HG02840 (cell line): ENCODE results near the gene TACC2.

Experiments
- ATAC-seq: cut with Tn5 transposase; IDR thresholded peaks from one replicate; pipeline ENCODE4 v1.9.1; 2021; ENCODE audit warnings: mild to moderate bottlenecking, moderate library complexity, moderate number of reproducible peaks; ENCODE audit not compliant: unreplicated experiment, low FRiP score

TACC2 gene

DNA sequence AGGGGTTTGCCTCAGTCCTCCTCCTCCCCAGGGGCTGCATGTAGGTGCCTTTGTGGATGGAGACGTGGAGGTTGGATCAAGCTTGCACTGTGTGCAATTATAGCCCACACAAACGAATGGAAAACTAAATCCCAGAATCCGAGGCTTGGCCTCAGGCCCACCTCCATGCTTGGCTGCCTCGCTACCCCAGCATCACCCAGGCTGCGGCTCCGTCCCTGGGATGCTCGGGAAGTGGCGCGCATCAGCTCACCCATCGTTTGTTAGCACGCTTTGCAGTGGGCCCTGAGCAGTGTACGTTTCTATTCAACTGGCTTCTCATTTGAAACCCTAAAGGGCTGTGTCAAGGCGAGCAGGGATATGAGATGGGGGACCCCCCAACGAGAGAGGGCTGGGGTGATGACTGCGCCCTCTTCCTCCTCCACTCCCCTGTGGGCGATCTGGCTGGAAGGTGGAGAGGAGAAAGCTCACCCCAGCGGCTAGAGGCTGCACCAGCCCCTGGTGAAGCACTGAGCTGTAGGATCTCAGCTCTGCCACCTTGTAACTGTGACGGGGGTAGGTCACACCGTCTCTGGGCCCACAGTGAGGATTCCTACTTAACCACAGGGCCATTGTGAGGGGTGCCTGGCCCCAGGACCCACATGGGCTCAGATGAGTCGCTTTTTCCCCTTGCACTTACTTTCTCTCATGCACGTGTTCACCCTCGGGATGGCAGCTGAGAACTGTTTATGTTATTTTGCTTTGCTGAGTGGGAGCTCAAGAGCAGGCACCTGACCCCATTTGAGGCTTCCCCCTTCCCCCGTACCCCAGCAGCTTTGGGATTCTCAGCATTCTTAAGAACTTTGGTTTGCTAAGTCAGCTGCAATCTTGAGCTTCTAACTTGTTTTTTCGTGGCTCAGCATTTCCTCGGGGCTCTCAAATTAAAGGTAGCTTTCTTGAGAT is 269.4 kb downstream of the TACC2 start:
- no peak for ATAC-seq

DNA sequence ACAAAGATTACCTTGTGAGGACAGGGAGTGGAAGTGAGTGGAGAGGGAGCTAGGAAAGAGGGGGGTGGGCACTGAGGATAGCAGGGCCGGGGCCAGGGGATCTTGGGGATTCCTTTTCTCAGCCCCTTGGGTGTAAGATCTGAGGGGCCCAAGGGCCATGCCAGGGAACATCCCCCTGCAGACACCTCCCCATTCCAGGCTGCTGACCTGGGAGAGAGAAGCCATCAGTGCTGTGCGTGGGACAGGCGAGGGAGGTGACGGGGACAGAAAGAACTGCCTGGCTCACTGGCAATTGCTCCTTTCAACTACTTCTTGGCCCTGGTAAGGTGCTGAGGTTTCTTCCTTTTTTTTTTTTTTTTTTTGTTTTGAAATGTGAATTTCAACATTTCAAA is 270.1 kb downstream of the TACC2 start:
- ATAC-seq: no peak

DNA sequence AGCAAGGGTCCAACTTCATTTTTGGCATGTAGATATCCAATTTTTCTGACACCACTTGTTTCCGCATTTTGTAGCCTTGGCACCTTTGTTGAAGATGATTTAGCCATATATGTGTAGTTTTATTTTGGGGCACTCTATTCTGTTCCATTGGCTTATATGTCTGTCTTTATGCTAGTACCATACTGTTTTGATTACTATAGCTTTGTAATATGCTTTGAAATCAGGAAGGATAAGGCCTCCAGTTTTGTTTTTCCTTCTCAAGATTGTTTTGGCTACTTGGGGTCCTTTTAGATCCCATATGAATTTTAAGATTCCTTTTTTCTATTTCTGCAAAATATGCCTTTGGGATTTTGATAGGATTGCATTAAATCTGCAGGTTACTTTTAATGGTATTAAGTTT is 272.6 kb downstream of the TACC2 start:
- ATAC-seq: no peak

DNA sequence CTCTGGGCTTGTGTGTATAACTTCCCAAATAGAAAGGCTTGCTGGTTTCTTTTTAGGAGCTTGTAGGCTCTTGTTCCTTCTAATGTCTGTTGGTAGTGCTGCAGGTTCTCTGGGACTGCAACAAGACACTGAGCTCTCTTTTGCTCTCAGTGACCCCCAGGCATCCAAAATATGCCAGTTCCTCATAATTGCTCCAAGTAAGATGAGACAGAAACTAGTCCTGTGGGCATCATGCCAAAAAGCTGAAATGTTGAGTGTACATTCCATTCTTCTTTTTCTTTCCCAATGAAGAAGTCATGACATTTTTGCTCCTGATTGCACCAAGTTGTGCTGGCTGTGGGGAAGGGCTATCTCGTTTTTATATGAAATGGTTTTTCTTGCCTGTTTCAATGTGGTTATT is 275.0 kb downstream of the TACC2 start:
- no peak for ATAC-seq

- no peak for ATAC-seq
Observed at GRCh38 chr10:122264436-122264835, 275.5 kb downstream of the TACC2 start.

- ATAC-seq: no peak
Observed at GRCh38 chr10:122264931-122265330, 276.0 kb downstream of the TACC2 start.

GRCh38 chr10:122265896-122266295 is 276.9 kb downstream of the TACC2 start:
- no peak for ATAC-seq

DNA sequence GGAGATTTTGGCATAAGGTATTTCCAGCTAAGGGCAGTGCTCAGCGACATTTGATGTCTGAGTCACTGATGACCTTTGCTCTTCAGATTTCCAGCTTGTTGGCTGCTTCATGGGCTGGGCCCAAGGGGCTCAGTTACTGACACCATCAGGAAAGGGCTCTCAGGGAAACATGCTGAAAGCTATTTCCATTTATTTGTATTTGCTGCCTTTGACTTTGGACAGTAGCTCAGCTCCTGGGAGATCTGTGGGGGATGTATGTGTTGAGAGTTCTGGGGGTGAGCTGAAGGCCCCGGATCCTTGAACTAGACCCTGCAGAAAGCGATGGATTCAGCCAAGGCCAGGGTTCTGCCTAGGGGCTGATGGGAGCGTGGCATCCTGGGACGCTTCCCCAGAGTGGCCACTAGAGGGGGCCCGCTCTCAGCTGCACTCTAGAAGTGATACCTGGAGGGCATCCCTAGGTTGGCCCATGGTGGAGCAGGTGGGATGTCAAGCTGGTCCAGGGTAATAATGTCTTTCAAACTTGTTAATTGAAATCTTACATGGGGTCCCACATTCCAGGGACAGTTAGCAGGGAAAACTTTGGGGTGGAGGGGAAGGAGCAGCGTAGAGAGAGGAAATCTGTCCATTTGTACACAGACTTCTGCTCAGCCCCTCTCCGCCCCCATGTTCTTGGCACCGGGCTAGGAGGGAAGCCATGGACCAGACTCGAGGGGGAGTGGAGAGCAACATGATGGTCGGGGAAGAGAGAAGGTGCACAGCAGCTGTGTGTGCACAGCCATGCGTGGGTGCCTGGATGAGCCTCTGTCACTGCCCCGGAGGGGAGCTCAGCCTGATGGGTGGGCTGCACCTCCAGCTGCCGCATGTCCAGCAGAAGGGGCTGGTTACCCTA is 279.1 kb downstream of the TACC2 start:
- ATAC-seq: no peak

GRCh38 chr10:122269059-122269687 is 280.2 kb downstream of the TACC2 start:
- no peak for ATAC-seq

DNA sequence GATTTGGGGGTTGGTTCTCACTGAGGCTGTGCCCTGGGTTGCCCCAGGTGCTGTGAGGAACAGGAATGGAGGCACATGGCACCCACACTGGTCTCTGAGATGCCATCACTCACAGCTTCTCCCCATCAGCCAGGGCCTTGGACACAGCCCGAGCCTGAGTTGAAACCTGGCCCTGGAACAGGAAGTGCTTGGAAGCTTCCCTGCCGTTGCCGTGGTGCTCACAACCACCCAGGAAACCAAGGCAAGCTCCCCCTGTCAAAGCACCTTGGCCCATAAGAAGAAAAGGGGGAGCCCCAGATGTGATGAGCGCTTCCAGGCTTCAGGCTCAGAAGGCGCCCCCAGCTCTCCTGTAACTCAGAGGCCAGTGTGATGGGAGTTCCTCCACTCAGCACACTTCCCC is 282.1 kb downstream of the TACC2 start, which contains the start of gene BTBD16:
Gene BTBD16, plus strand, starts transcription at position 221 of the 400 bp plus-strand sequence. CDS start 3,786 bp downstream, outside the sequence.
- ATAC-seq: no peak

DNA sequence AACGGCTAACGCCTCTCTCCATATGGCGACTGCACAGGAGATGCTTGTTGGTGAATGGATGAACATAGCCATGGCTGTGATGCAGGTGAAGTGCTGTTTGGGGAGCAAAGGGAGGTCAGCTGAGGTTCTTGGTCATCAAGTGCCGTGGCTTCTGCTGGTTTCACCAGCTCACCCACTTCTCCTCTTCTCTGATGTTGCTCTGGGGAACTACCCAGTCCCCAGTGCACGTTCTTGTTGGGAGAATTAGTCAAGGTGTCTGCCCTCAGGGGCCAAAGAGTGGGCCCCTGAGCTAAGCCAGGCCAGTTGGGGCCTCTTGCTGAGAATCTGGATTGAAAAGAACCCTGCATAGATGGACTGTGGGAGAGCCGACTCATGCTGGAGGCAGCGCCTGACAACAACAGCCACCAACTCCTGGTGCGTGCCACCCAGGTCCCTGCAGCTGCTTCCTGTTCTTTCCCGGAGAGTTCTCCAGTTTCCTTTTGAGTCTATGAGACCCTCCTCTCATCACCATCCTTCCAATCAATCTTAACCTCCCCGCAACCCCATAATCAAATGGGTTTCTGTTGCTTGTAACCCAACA is 285.1 kb downstream of the TACC2 start:
- no peak for ATAC-seq

DNA sequence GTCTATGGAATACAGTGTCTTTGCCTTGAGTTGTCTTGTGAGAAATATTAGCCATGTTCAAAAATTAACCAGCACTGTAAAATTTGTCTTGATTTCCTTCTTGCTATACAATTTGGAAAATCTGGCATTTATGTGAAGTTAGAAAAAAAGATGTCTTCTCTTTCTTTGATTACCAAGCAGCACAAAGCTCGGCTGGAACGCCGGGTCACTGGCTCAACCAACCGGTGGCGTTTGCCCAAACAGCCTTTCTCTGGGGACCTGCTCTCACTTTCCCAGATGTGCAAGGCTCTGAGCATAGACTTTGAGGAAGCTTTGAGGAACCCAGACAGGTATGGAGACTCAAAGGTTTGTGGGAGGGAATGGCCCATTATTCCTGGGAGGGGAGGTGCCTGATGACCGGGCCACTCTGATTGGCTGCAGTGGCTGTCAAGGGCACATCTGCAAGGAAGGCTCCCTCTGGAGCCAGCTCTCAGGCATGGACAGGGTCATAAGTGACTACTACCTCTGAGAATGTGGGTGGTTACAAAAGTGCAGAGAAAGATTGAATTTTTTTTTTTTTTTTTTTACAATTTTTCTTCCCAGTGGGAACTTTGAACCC is 287.7 kb downstream of the TACC2 start:
- no peak for ATAC-seq

- no peak for ATAC-seq
Observed at GRCh38 chr10:122277526-122278136, 288.7 kb downstream of the TACC2 start.

- ATAC-seq: no peak
Observed at GRCh38 chr10:122279725-122280141, 290.8 kb downstream of the TACC2 start.

DNA sequence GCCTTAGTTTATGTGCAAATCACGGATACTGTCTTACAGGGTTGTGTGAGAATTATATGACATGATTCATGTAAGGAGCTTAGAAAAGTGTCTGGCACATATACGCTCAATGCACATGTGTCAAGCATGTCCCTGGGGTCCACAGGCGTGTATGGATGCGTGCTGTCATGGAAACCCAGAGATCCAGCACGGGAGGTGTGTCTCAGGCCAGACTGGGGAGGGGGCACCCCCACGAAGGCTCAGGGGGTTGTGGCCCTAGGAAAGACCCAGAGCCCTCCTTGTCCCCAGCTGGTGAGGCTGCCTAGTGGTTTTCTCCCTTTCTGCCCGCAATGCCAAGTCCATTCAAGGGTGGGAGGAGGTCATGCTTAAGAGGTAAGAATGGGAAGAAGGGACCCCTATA is 291.2 kb downstream of the TACC2 start:
- no peak for ATAC-seq

GRCh38 chr10:122281018-122281626 is 292.2 kb downstream of the TACC2 start:
- ATAC-seq: no peak

DNA sequence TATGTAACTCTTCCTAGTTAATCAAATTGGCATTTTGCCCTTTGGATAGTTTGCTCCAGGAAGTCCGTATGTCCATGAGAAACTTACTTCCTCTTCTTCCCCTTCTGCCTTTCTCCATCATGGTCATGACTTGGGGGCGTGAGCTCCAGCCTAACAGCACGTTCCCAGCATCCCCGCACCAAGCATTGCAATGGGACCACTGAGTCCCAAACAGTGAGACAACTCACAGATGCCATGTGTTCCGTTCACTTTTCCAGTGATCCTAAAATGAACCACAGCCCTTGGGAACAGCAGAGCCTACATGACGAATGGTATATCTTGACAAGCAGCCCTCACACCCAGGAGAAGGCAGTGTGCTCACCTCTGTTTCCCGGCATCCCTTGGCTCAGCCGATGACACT is 292.8 kb downstream of the TACC2 start:
- ATAC-seq: no peak

- ATAC-seq: no peak
Observed at GRCh38 chr10:122282253-122282671, 293.3 kb downstream of the TACC2 start.

GRCh38 chr10:122282909-122283308 is 293.9 kb downstream of the TACC2 start:
- ATAC-seq: no peak
